Measurements from ENCODE around the gene GRIK3.

Gene GRIK3

DNA sequence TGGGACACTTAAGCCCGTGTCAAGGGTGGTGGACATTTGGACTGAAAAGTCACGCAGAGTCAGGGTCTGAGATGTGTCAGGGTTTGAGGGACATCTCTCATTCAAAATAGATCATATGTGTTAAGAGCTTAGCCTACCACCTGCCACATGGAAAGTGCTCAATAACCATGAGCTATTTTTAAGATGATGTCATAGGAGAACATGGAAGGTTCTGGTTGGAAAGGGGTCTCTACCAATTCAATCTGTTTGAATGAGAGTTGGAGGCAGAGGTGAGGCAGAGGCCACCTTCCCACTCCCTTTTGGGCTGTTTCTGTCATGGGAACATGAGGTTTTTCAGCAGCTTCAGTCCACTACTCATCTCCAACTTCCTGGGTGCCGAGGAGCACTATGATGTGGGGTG is 239.9 kb downstream of the GRIK3 start:
- TF ChIP-seq POLR2A (IDR thresholded peaks at IDR 0.05; ENCODE audit: low read depth, low read length), result no peak
- FAIRE-seq, result no peak
- no peak for DNase-seq (ENCODE audit: insufficient read length, low spot score)

DNA sequence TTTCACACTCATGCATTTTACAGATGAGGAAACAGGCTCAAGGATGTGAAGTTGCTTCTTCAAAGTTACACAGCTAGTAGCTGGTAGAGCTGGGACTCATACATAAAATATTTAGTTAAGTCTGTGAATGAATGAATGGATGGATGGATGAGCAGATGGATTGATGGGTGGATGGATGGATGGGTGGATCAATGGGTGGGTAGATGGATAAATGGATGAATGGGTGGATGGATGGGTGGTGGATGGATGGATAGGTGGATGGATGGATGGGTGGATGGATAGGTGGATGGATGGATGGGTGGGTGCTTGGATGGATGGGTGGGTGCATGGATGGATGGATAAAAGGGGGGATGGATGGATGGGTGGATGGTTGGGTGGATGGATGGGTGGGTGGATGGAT is 240.9 kb downstream of the GRIK3 start:
- TF ChIP-seq POLR2A (IDR thresholded peaks at IDR 0.05; ENCODE audit: low read depth, low read length), result no peak
- DNase-seq (ENCODE audit: insufficient read length, low spot score) (no peak), FAIRE-seq (no peak)

DNA sequence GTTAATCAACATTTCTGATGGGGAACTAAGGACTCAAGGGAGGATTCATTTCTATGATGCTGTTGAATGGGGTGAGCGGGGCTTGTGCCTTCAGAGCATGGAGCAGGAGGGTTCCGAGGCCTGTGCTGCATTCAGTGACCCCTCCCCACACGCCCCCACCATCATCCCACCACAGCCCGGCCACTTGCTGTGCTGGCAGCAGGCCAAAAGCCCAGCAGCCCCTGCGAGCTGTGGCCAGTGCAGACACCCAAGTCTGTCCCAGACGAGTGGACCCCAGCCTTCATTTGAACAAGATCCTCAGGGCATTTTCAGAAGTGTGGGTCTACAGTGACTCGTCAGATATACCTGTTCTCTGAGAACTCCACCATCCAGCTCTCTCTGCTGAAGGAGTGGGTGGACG is 242.0 kb downstream of the GRIK3 start:
- FAIRE-seq, result no peak
- no peak for TF ChIP-seq POLR2A (IDR thresholded peaks at IDR 0.05; ENCODE audit: low read depth, low read length)

DNA sequence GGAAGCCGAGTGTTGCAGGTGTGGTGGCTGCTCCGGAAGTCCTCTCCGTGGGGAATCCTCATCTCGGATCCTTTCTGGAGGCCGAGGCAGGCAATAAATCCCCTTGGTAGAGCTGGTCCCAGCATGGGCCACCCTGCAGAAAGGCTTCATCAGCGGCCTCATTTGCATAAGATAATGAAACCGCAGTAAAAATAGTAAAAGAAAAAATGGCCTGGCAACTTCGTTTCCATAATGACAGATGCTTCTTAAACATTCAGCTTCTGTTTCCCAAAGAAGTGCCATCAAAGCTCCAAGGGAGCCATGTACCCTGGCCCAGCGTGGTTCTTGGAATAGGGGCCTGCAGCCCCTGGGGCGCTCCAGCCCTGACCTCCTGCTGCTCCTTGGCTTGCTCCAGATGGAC is 244.1 kb downstream of the GRIK3 start:
- DNase-seq (ENCODE audit: insufficient read length, low spot score) (no peak), FAIRE-seq (no peak)
- TF ChIP-seq POLR2A (IDR thresholded peaks at IDR 0.05; ENCODE audit: low read depth, low read length), result no peak

More for the DNA sequence above, 242.0 kb downstream of the GRIK3 start:
- DNase-seq (ENCODE audit: insufficient read length, low spot score), result no peak

DNA sequence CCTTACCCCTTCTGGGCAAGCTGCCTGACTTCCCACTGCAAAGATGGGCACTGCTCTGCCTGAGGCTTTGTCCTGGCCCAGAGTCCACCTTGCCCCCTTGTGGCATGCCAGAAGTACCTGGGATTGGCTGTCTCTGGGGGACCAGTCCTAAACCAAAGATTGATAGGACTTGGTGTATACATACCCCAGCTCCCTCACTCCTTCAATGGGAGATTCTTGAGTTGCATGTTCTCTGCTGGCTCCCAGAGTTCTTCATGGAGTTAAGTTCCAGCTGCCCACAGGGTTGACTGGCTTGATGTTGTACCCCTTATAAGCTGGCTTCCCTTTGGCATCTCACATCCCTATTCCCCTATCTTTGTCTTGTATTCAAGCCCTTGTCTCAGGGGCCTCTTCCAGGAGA is 244.8 kb downstream of the GRIK3 start:
- FAIRE-seq (no peak), DNase-seq (ENCODE audit: insufficient read length, low spot score) (no peak)
- no peak for TF ChIP-seq POLR2A (IDR thresholded peaks at IDR 0.05; ENCODE audit: low read depth, low read length)

DNA sequence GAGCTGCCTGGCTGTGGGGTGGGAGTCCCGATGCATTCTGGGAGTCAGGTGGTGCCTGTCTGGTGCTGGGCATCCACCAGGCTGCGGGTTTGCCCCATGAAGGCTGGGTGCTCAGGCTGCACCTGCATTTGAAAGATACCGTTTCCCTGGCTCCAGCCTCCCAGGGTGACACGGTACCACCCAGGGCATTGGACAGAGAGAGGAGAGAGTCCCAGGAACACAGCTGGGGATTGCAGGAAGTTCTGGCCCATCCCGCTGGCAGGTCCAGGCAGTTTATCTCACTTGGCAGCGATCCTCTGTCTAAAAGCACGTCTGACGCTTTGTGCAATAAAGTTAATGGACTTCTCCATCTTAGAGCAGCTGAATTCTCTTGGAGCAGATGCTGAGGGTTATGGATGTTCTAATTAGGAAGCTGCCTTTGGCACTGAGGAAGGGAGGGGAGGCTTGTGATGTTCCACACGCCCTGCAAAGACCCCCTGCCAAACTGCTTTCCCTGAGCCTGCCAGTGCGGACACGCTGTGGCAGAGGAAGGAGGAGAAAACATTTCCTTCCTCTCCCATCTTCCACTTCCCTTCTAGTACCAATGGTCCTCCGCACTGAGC is 246.9 kb downstream of the GRIK3 start:
- no peak for TF ChIP-seq POLR2A (IDR thresholded peaks at IDR 0.05; ENCODE audit: low read depth, low read length)
- FAIRE-seq, result no peak
- DNase-seq (ENCODE audit: insufficient read length, low spot score), result no peak

DNA sequence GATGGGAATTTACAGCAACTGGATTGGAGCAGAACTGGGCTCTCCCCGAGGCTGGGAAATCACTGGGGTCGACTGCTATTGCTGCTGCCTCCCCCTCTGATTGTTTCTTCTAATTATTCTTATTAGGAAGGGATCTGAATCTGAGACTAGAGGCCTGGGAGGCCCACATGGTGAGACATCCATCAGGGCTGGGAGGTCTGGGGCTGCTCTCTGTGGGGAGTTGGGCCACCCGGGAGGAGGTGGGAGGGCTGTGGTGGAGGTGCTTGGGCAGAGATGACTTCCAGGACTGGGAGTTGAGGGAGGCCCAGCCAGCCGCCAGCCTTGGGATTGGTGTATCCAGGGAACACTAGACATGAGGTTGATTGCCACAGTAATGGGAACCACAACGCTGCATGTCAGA is 247.9 kb downstream of the GRIK3 start:
- TF ChIP-seq POLR2A (IDR thresholded peaks at IDR 0.05; ENCODE audit: low read depth, low read length), result no peak
- DNase-seq (ENCODE audit: insufficient read length, low spot score) (no peak), FAIRE-seq (no peak)

DNA sequence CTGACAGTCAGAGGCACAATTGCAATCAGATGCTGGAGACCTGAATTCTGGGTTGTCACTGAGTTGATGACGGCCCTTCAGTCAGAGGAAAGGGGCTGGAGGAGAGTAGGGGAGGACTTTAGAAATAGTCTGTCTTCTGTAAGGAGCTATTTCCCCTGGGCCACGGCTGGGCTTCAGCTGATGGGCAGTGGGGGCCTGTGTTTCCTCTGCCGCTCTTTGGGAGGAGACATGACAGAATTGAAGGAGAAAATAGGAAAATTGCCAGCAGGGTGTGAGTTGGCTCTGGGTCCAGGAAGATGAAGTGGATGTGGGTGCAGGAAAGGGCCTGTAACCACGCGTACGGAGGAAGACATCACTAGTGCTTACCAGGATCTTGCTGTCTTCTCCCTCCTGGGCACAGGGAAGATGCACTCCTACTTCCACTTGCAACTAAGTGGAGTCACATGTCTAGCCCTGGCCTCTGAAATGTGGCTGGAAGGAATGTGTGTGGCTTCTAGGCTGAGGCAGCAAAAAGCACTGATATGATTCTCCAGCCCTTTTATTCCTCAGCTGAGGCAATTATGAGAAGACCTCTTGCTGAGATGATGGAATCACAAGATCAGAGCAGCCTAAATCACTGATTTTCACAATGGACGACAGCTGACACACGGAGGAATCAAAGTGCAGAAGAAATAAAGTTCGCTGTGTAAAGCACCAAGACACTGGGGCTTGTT is 250.0 kb downstream of the GRIK3 start:
- DNase-seq (ENCODE audit: insufficient read length, low spot score) (no peak), FAIRE-seq (no peak)
- TF ChIP-seq POLR2A (IDR thresholded peaks at IDR 0.05; ENCODE audit: low read depth, low read length), result no peak

DNA sequence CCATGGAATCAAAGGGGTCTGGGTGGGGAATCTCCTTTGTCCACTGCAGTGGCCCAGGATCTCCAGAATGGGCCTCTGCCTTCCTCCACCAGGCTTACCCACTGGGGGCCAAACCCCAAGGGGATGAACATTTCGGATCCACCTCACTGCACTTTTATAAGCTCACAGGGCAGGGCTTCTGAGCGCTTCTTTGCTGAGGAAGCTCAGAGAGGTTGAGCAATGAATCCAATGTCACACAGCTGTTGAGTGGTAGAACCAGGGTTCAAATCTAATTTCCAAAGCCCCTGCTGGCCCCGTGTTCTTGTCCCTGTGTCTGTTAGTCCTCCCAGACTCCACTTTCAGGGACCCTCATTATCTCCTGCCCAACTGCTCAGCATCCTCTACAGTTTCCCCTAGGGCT is 250.8 kb downstream of the GRIK3 start:
- no peak for FAIRE-seq
- no peak for TF ChIP-seq POLR2A (IDR thresholded peaks at IDR 0.05; ENCODE audit: low read depth, low read length)
- DNase-seq (ENCODE audit: insufficient read length, low spot score), result no peak

DNA sequence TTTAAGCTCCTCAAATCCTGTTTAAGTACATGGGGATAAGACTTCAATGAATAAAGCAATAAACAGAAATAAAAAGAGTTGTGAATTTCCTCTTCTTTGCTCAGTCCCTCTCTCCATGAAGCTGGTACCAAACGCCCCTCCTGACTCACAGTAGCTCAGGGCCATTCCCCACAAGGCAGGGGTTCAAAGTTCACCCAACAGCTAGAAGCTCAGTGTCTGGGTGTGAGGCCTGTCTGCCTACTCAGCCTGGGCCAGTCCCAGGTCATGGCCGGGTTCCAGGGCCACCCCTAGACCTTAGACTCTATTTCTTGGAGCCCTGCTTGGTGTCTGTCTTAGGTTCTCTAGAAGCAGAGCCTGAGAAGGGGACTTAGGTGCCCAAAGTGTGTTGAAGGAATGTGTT is 251.5 kb downstream of the GRIK3 start:
- TF ChIP-seq POLR2A (IDR thresholded peaks at IDR 0.05; ENCODE audit: low read depth, low read length), result no peak
- FAIRE-seq (no peak), DNase-seq (ENCODE audit: insufficient read length, low spot score) (no peak)

DNA sequence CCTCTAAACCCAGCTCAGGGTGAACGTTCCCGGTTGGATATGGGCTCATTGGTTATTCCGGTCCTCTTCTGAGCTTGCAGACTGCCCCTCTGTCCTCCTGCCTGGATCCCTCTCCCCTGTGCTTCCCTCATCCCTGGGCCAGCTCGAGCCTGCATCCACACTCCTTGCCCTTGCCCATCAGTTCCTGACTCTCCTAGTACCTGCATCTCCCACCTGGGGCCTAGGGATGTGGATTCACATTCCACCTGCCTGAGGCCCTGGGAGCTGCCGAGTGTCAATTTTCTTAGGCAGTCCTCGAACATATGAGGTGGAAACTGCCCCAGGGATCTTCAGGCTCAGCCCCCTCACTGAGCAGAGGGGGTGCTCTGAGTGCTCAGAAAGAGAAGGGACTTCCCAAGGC is 252.2 kb downstream of the GRIK3 start:
- DNase-seq (ENCODE audit: insufficient read length, low spot score) (no peak), FAIRE-seq (no peak)
- no peak for TF ChIP-seq POLR2A (IDR thresholded peaks at IDR 0.05; ENCODE audit: low read depth, low read length)

DNA sequence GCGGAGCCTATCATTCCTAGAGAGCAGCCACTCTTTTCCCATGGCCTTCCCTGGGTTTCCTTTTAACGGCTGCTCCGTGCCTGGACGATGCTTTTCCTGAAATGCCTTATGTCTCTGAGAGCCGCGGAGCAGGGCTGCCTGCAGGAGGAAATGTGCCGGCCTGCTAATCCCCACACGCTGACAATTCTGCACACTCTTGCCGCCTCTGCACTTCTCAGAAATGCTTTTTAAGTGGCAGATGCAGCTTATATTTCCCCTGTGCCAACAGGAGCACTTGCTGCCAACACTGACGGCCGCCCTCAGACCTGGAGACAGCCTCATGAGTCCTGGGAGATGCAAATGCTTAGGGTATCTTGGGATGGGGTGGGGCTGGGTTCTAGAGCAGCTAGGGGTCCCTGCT is 253.2 kb downstream of the GRIK3 start:
- TF ChIP-seq POLR2A (IDR thresholded peaks at IDR 0.05; ENCODE audit: low read depth, low read length), result no peak
- FAIRE-seq, result no peak
- no peak for DNase-seq (ENCODE audit: insufficient read length, low spot score)

DNA sequence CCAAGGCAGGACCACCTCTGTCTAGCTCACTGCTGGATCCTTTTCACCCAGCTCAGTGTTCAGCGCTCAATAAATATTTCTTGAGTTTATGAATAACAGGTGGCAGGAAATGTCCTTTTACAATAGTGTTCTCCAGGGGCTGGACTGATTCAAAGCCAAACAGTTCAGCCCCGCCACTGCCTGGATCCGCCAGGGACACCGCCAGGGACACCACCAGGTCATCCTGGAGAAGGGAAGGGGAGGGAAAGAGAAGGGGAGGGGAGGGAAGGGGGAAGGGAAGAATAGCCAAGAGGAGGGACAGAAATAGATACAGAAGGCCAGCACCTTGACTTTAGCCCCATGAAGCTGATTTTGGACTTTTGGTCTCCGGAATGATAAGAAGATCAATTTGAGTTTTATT is 255.6 kb downstream of the GRIK3 start:
- TF ChIP-seq POLR2A (IDR thresholded peaks at IDR 0.05; ENCODE audit: low read depth, low read length), result no peak
- DNase-seq (ENCODE audit: insufficient read length, low spot score), result no peak
- no peak for FAIRE-seq

DNA sequence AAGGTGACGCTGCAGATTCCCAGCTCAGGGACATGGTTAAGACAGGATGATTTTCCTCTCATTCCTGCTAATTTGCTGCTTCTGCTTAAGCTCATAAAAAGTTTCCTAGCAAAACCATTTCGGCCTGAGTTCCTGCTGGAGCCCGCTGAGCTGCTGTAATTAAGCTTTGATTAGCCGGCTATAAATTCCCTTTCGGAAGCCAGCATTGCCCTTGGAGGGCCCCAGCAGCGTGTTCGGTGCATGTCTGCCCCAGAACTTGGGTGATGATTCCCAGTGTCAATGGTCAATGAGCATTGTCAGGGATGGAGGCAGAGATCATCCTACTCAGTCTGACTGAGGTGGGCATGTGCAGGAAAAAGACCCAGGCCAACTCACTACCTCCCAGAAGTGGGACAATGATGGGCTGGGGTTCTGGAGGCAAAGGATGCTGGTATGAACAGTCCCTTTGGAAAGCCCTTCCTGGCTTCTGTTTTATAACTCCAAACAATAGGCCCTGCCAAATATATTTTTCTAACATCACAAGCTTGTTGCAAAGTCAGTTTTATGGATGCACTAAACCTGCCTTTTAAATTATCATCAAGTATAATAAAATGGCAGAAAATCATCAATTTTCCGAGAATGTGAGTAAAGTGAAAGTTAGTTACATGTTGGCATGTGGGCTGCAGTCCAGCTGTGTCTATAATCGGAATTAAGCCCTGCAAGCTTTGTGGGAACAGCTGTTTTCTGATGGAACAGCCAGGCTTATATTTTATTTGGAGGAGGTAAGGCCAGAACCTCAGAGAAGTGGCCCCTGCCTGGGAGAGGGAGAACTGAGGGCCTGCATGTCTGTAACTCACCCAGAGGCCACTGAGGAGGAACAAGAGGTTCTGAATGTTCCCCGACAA is 257.1 kb downstream of the GRIK3 start:
- no peak for FAIRE-seq
- no peak for TF ChIP-seq POLR2A (IDR thresholded peaks at IDR 0.05; ENCODE audit: low read depth, low read length)

More for the DNA sequence above, 257.1 kb downstream of the GRIK3 start:
- DNase-seq (ENCODE audit: insufficient read length, low spot score), result no peak
